Measurements from ENCODE around the gene FLYWCH1. TPM values are rescaled to one million over a fixed set of nuclear protein-coding genes. Genes with fewer than 3 reads are reported as not detected.

The FLYWCH1 gene
- total RNA-seq, 1 experiment from 2014 or later = 32.6 TPM

DNA sequence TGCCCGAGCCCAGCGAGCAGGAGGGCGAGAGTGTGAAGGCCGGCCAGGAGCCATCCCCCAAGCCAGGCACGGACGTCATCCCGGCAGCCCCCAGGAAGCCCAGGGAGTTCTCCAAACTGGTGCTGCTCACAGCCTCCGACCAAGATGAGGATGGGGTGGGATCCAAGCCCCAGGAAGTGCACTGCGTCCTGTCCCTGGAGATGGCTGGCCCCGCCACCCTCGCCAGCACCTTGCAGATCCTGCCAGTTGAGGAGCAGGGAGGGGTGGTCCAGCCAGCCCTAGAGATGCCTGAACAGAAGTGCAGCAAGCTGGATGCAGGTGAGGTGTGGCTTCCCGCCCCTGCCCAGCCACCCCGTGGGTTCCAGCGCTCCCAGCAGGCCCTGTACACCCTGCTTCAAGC is 18.0 kb downstream of the FLYWCH1 start (continued):
- TF ChIP-seq, protein P1, sequence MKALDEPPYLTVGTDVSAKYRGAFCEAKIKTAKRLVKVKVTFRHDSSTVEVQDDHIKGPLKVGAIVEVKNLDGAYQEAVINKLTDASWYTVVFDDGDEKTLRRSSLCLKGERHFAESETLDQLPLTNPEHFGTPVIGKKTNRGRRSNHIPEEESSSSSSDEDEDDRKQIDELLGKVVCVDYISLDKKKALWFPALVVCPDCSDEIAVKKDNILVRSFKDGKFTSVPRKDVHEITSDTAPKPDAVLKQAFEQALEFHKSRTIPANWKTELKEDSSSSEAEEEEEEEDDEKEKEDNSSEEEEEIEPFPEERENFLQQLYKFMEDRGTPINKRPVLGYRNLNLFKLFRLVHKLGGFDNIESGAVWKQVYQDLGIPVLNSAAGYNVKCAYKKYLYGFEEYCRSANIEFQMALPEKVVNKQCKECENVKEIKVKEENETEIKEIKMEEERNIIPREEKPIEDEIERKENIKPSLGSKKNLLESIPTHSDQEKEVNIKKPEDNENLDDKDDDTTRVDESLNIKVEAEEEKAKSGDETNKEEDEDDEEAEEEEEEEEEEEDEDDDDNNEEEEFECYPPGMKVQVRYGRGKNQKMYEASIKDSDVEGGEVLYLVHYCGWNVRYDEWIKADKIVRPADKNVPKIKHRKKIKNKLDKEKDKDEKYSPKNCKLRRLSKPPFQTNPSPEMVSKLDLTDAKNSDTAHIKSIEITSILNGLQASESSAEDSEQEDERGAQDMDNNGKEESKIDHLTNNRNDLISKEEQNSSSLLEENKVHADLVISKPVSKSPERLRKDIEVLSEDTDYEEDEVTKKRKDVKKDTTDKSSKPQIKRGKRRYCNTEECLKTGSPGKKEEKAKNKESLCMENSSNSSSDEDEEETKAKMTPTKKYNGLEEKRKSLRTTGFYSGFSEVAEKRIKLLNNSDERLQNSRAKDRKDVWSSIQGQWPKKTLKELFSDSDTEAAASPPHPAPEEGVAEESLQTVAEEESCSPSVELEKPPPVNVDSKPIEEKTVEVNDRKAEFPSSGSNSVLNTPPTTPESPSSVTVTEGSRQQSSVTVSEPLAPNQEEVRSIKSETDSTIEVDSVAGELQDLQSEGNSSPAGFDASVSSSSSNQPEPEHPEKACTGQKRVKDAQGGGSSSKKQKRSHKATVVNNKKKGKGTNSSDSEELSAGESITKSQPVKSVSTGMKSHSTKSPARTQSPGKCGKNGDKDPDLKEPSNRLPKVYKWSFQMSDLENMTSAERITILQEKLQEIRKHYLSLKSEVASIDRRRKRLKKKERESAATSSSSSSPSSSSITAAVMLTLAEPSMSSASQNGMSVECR (CRISPR knock-in tag; IDR thresholded peaks at IDR 0.05; ENCODE audit: borderline replicate concordance) = no peak
- TF ChIP-seq ZBTB21 (CRISPR knock-in tag; IDR thresholded peaks at IDR 0.05; ENCODE audit: borderline replicate concordance) = no peak
- TF ChIP-seq, protein P2, sequence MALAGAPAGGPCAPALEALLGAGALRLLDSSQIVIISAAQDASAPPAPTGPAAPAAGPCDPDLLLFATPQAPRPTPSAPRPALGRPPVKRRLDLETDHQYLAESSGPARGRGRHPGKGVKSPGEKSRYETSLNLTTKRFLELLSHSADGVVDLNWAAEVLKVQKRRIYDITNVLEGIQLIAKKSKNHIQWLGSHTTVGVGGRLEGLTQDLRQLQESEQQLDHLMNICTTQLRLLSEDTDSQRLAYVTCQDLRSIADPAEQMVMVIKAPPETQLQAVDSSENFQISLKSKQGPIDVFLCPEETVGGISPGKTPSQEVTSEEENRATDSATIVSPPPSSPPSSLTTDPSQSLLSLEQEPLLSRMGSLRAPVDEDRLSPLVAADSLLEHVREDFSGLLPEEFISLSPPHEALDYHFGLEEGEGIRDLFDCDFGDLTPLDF (CRISPR knock-in tag; IDR thresholded peaks at IDR 0.05) = no peak
- TF ChIP-seq, protein P3, sequence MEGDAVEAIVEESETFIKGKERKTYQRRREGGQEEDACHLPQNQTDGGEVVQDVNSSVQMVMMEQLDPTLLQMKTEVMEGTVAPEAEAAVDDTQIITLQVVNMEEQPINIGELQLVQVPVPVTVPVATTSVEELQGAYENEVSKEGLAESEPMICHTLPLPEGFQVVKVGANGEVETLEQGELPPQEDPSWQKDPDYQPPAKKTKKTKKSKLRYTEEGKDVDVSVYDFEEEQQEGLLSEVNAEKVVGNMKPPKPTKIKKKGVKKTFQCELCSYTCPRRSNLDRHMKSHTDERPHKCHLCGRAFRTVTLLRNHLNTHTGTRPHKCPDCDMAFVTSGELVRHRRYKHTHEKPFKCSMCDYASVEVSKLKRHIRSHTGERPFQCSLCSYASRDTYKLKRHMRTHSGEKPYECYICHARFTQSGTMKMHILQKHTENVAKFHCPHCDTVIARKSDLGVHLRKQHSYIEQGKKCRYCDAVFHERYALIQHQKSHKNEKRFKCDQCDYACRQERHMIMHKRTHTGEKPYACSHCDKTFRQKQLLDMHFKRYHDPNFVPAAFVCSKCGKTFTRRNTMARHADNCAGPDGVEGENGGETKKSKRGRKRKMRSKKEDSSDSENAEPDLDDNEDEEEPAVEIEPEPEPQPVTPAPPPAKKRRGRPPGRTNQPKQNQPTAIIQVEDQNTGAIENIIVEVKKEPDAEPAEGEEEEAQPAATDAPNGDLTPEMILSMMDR (IDR thresholded peaks at IDR 0.05) = no peak

DNA sequence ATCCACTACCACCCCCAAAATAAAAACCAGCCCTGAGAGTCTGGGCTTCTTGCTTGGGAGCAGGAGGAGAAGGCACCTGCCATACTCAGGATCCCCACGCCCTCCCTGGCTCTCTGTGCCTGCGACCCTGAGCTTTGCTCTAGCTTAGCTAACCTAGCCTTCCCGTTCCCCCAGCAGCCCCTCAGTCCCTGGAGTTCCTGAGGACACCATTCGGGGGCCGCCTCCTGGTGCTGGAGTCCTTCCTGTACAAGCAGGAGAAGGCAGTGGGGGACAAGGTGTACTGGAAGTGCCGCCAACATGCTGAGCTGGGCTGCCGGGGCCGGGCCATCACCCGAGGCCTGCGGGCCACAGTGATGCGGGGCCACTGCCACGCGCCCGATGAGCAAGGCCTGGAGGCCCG is 18.5 kb downstream of the FLYWCH1 start:
- Mint-ChIP-seq H3K27ac (no peak overlapping the region), H3K4me3 (no peak overlapping the region), H3K27me3 (ENCODE audit: low read depth) (peaks cover 9% of the 10 kb centered on the region), H3K9me3 (peaks cover 9% of the 10 kb centered on the region), H3K36me3 (0 out of 2 replicates have a peak, but pooled peaks cover 3% of the 10 kb centered on the region), H3K4me1 (peaks cover 33% of the 10 kb centered on the region)
- ChIA-PET CTCF (interaction anchor here (0.5 to 1.2 kb wide), 3 partner anchors 22 to 91 kb away, joined by 3 to 4 read pairs (median 4); no protein-coding TSS in a partner anchor), POLR2A (no interaction called here)
- TF ChIP-seq ZBTB21 (CRISPR knock-in tag; IDR thresholded peaks at IDR 0.05; ENCODE audit: borderline replicate concordance) (no peak), EMX1 (CRISPR knock-in tag; IDR thresholded peaks at IDR 0.05) (no peak), ETV6 (CRISPR knock-in tag; IDR thresholded peaks at IDR 0.05) (no peak), CBFB (CRISPR knock-in tag; IDR thresholded peaks at IDR 0.05; ENCODE audit: low read depth) (no peak), SOX15 (CRISPR knock-in tag; IDR thresholded peaks at IDR 0.05) (no peak), ZNF138 (CRISPR knock-in tag; conservative IDR thresholded peaks at IDR 0.05) (no peak), ELF4 (CRISPR knock-in tag; IDR thresholded peaks at IDR 0.05; ENCODE audit: low read depth) (no peak), FOXJ3 (CRISPR knock-in tag; IDR thresholded peaks at IDR 0.05; ENCODE audit: borderline replicate concordance) (no peak), FOXK1 (CRISPR knock-in tag; IDR thresholded peaks at IDR 0.05) (no peak), NR2C2 (CRISPR knock-in tag; IDR thresholded peaks at IDR 0.05) (no peak), ZNF232 (CRISPR knock-in tag; IDR thresholded peaks at IDR 0.05) (no peak), SP1 (CRISPR knock-in tag; conservative IDR thresholded peaks at IDR 0.05) (no peak)
- TF ChIP-seq, protein P4, sequence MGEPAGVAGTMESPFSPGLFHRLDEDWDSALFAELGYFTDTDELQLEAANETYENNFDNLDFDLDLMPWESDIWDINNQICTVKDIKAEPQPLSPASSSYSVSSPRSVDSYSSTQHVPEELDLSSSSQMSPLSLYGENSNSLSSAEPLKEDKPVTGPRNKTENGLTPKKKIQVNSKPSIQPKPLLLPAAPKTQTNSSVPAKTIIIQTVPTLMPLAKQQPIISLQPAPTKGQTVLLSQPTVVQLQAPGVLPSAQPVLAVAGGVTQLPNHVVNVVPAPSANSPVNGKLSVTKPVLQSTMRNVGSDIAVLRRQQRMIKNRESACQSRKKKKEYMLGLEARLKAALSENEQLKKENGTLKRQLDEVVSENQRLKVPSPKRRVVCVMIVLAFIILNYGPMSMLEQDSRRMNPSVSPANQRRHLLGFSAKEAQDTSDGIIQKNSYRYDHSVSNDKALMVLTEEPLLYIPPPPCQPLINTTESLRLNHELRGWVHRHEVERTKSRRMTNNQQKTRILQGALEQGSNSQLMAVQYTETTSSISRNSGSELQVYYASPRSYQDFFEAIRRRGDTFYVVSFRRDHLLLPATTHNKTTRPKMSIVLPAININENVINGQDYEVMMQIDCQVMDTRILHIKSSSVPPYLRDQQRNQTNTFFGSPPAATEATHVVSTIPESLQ (CRISPR knock-in tag; IDR thresholded peaks at IDR 0.05) = no peak
- TF ChIP-seq, protein P5, sequence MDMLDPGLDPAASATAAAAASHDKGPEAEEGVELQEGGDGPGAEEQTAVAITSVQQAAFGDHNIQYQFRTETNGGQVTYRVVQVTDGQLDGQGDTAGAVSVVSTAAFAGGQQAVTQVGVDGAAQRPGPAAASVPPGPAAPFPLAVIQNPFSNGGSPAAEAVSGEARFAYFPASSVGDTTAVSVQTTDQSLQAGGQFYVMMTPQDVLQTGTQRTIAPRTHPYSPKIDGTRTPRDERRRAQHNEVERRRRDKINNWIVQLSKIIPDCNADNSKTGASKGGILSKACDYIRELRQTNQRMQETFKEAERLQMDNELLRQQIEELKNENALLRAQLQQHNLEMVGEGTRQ (CRISPR knock-in tag; IDR thresholded peaks at IDR 0.05) = no peak
- TF ChIP-seq, protein P6, sequence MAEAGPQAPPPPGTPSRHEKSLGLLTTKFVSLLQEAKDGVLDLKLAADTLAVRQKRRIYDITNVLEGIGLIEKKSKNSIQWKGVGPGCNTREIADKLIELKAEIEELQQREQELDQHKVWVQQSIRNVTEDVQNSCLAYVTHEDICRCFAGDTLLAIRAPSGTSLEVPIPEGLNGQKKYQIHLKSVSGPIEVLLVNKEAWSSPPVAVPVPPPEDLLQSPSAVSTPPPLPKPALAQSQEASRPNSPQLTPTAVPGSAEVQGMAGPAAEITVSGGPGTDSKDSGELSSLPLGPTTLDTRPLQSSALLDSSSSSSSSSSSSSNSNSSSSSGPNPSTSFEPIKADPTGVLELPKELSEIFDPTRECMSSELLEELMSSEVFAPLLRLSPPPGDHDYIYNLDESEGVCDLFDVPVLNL (CRISPR knock-in tag; IDR thresholded peaks at IDR 0.05; ENCODE audit: borderline replicate concordance, low read depth) = no peak
- ATAC-seq (no peak), DNase-seq (ENCODE audit: low spot score) (no peak)

All from WTC11 (cell line).